CD14-positive monocyte (primary cell): ENCODE results near the gene UNKL. TPM values are rescaled to one million over a fixed set of nuclear protein-coding genes. Genes with fewer than 3 reads are reported as not detected.

Source experiments
- DNase-seq, 3 donors: peaks; one replicate each; pipeline ENCODE4 v3.0.0-alpha.2; 2011 to 2022
- H2AFZ ChIP-seq: 2 replicates; pipeline ENCODE4 v1.6.0; 2012; ENCODE audit warnings: mild to moderate bottlenecking, low read depth, low read length, inconsistent platforms; ENCODE audit not compliant: insufficient read depth, poor library complexity, severe bottlenecking
- H3K27ac ChIP-seq, 2 donors: 1 replicate in 1 of 2; 2 replicates in 1 of 2; pipeline ENCODE4 v1.5.1; 2012 to 2013; ENCODE audit warnings: low read length in 2 of 2, control low read depth in 1 of 2, inconsistent platforms in 1 of 2, low read depth in 1 of 2, mild to moderate bottlenecking in 1 of 2
- H3K27me3 ChIP-seq, 2 donors: one replicate each; pipeline versions ENCODE4 v1.6.0 to v1.6.1; 2011 to 2013; ENCODE audit warnings: low read length in 2 of 2; ENCODE audit not compliant: control insufficient read depth in 2 of 2, insufficient read depth in 2 of 2
- H3K36me3 ChIP-seq, 2 donors: replicated peaks in 1 of 2; 1 replicate in 1 of 2; 2 replicates in 1 of 2; pipeline versions ENCODE4 v1.5.1 to v1.6.1; 2012 to 2013; ENCODE audit warnings: low read length in 2 of 2, control low read depth in 1 of 2, inconsistent platforms in 1 of 2, mild to moderate bottlenecking in 1 of 2; ENCODE audit not compliant: insufficient read depth in 2 of 2, control insufficient read depth in 1 of 2
- H3K4me1 ChIP-seq, 2 donors: 1 replicate in 1 of 2; 2 replicates in 1 of 2; pipeline versions ENCODE4 v1.5.1 to v1.6.1; 2012 to 2013; ENCODE audit warnings: low read length in 2 of 2, control low read depth in 1 of 2, inconsistent platforms in 1 of 2, mild to moderate bottlenecking in 1 of 2, moderate library complexity in 1 of 2; ENCODE audit not compliant: insufficient read depth in 2 of 2, control insufficient read depth in 1 of 2
- H3K4me2 ChIP-seq: replicated peaks from 2 replicates; pipeline ENCODE3; 2012; ENCODE audit warnings: low read length, moderate library complexity, mild to moderate bottlenecking; ENCODE audit not compliant: poor library complexity, severe bottlenecking; ENCODE audit errors: extremely low read depth
- H3K4me3 ChIP-seq, 3 experiments: fragments of 200-600 bp in 1 of 3; sonication (generic) in 1 of 3; replicated peaks in 1 of 3; 1 replicate in 2 of 3; 2 replicates in 1 of 3; pipeline ENCODE4 v1.5.1; 2011 to 2013; ENCODE audit warnings: low read length in 3 of 3, mild to moderate bottlenecking in 3 of 3, control low read depth in 2 of 3, low read depth in 2 of 3, inconsistent platforms in 1 of 3, moderate library complexity in 1 of 3
- H3K79me2 ChIP-seq: 2 replicates; pipeline ENCODE4 v1.6.0; 2012; ENCODE audit warnings: mild to moderate bottlenecking, control low read depth, inconsistent platforms, low read length, moderate library complexity; ENCODE audit not compliant: insufficient read depth
- H3K9ac ChIP-seq: 2 replicates; pipeline ENCODE4 v1.6.0; 2017; ENCODE audit warnings: low read length, mild to moderate bottlenecking; ENCODE audit not compliant: insufficient read depth, poor library complexity, severe bottlenecking
- H3K9me3 ChIP-seq, 2 donors: replicated peaks in 1 of 2; 1 replicate in 1 of 2; 2 replicates in 1 of 2; pipeline versions ENCODE4 v1.5.1 to v1.6.1; 2012 to 2013; ENCODE audit warnings: low read length in 2 of 2, control low read depth in 1 of 2; ENCODE audit not compliant: control insufficient read depth in 1 of 2, insufficient read depth in 1 of 2
- H4K20me1 ChIP-seq: 2 replicates; pipeline ENCODE4 v1.6.0; 2012; ENCODE audit warnings: mild to moderate bottlenecking, low read length, control low read depth, moderate library complexity; ENCODE audit not compliant: insufficient read depth
- H3K27ac Mint-ChIP-seq, 7 donors: one replicate each; pipeline ENCODE4 v1.8.0; 2020; ENCODE audit warnings: mild to moderate bottlenecking in 7 of 7, mixed read lengths in 7 of 7, moderate library complexity in 6 of 7, inconsistent platforms in 2 of 7
- H3K27me3 Mint-ChIP-seq, 3 donors: one replicate each; pipeline ENCODE4 v1.8.0; 2021 to 2022; ENCODE audit warnings: low read depth in 3 of 3, mild to moderate bottlenecking in 3 of 3, mixed read lengths in 3 of 3, moderate library complexity in 3 of 3, inconsistent platforms in 1 of 3
- H3K36me3 Mint-ChIP-seq, 2 donors: one replicate each; pipeline ENCODE4 v1.8.0; 2020; ENCODE audit warnings: mixed read lengths in 2 of 2, inconsistent platforms in 1 of 2, mild to moderate bottlenecking in 1 of 2
- H3K4me1 Mint-ChIP-seq: one replicate; pipeline ENCODE4 v1.8.0; 2020; ENCODE audit warnings: mild to moderate bottlenecking, mixed read lengths
- H3K4me3 Mint-ChIP-seq, 2 donors: one replicate each; pipeline ENCODE4 v1.8.0; 2020; ENCODE audit warnings: mild to moderate bottlenecking in 2 of 2, mixed read lengths in 2 of 2, moderate library complexity in 1 of 2
- H3K9me3 Mint-ChIP-seq, 7 donors: one replicate each; pipeline ENCODE4 v1.8.0; 2020 to 2022; ENCODE audit warnings: mixed read lengths in 7 of 7, mild to moderate bottlenecking in 6 of 7, moderate library complexity in 6 of 7, inconsistent platforms in 2 of 7
- CTCF ChIP-seq: fragments of 200-600 bp; IDR thresholded peaks from one replicate; pipeline ENCODE4 v1.8.0; 2022; ENCODE audit warnings: antibody characterized with exemption, mild to moderate bottlenecking
- WGBS: methylation state at CpG from one replicate; pipeline ENCODE4 v1.1.5; 2013; ENCODE audit warnings: missing lambda C conversion rate; ENCODE audit not compliant: insufficient coverage; 5-methylcytosine and 5-hydroxymethylcytosine counted together
- intact Hi-C, 2 donors: fragments of 100-400 bp; cut with micrococcal nuclease; formaldehyde crosslinking; loops; one replicate each; pipeline versions ENCODE4 v1.15.0 to v1.15.1; 2023
- polyA plus RNA-seq, 3 donors: library from polyadenylated mRNA; depleted of rRNA in 1 of 3; unstranded in 2 of 3; stranded (reverse) in 1 of 3; fragments of 300-500 nt in 2 of 3; fragments of >200 nt in 1 of 3; fragmentation: Illumina TruSeq in 2 of 3; gene quantifications; 1 replicate in 2 of 3; 2 replicates in 1 of 3; pipeline ENCODE4 v1.2.3, GENCODE V29; 2012 to 2021

Gene UNKL
- polyA plus RNA-seq, 3 donors = 1.2 to 19.9 (median 2.2) TPM

DNA sequence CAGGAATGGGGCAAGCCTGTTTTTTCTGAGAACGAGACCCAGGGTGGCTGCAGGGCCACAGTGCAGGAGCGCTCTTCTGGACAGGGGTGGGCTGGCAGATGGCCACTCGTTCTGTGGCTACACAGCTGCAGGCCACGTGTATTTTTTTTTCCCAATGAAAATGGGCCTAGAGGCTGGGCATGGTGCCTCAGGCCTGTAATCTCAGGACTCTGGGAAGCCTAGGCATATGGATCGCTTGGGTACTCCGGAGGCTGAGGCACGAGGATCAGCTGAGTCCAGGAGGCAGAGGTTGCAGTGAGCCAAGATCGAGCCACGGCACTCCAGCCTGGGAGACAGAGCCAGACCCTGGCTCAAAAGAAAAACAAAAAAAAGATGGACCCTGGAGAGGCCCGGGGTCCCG lies 6.8 kb downstream of the UNKL start:
- DNase-seq = no peak
- H3K9me3 ChIP-seq = no peaks in the 10 kb centered on the region
- TF ChIP-seq CTCF = no peak
- H3K9ac ChIP-seq = no peak overlapping the region
- 56% methylated on average over 10 of the region's 11 CpGs for WGBS
- Mint-ChIP-seq H3K27me3 (peaks cover 0 to 1% (median 0%) of the 10 kb centered on the region in 3 donors), H3K27ac (peak overlapping the region in 3 of 7 donors; percentile 22 to 80 (median 50)), H3K4me3 (peak overlapping the region; percentile 62 to 73), H3K36me3 (peaks cover 42 to 75% of the 10 kb centered on the region in 2 donors), H3K4me1 (peaks cover 8% of the 10 kb centered on the region), H3K9me3 (no peaks in the 10 kb centered on the region)
- peaks cover 98% of the 10 kb centered on the region for H4K20me1 ChIP-seq
- intact Hi-C loops = no loop called here
- peak overlapping the region; percentile 94 for H3K4me2 ChIP-seq
- peaks cover 9 to 12% of the 10 kb centered on the region in 2 donors for H3K4me1 ChIP-seq
- H3K27me3 ChIP-seq = no peaks in the 10 kb centered on the region
- peak overlapping the region in 1 of 3 experiments; percentile 75 for H3K4me3 ChIP-seq
- no peak overlapping the region for H2AFZ ChIP-seq
- H3K79me2 ChIP-seq = peaks cover 54% of the 10 kb centered on the region
- peaks cover 29 to 73% of the 10 kb centered on the region in 2 donors for H3K36me3 ChIP-seq
- H3K27ac ChIP-seq = no peak overlapping the region

- intact Hi-C loops = no loop called here
- Mint-ChIP-seq H3K36me3 (peaks cover 53 to 85% of the 10 kb centered on the region in 2 donors), H3K27ac (peak overlapping the region in 1 of 7 donors; percentile 52), H3K9me3 (no peaks in the 10 kb centered on the region), H3K4me1 (peaks cover 6% of the 10 kb centered on the region), H3K27me3 (no peaks in the 10 kb centered on the region), H3K4me3 (no peak overlapping the region)
- Histone ChIP-seq H3K27ac (no peak overlapping the region), H3K79me2 (peaks cover 41% of the 10 kb centered on the region), H4K20me1 (peaks cover 91% of the 10 kb centered on the region), H3K9me3 (no peaks in the 10 kb centered on the region), H3K27me3 (no peaks in the 10 kb centered on the region), H3K9ac (no peak overlapping the region), H3K4me3 (no peak overlapping the region), H2AFZ (no peak overlapping the region), H3K36me3 (peaks cover 51 to 80% of the 10 kb centered on the region in 2 donors), H3K4me1 (peaks cover 9 to 11% of the 10 kb centered on the region in 2 donors), H3K4me2 (no peak overlapping the region)
- over 99% methylated on average over 10 of the region's 14 CpGs for WGBS
- DNase-seq = no peak
- TF ChIP-seq CTCF = no peak
These were observed 10.8 kb downstream of the UNKL start for GRCh38 chr16:1403733-1404132.
